ENCODE data around the gene CISH.

The CISH gene

DNA sequence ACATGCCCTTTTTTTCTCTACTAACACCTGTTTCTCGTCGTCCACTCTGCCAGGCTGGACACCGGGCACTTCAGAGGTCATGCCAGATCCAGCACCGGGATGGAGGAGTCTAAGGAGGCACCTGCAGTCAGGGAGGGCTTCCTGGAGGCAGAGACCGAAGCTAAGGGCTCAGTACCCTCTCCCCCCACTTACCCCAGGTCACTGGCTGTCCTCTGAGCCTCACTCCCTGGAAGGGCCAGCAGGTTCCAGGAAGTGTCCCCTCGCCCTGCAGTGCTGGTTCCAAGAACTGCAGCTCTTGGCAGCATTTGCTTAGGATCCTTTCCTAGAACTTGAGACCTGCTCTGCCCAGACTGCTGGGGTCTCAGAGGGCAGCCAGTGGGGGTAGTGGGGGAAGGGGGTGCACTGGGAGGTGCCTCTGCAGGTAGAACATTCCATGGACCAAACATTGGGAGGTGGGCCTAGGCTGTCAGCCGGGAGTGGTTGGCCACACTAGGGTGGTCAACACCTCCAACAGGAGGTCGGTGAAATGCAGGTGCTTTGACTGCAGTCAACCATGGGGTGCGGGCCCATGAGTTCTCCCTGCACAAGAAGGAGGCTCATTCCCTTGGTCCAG, 11.3 kb downstream of the CISH start:
- H3K4me3 ChIP-seq (ENCODE audit: low read depth, low read length), result no peak overlapping the region

DNA sequence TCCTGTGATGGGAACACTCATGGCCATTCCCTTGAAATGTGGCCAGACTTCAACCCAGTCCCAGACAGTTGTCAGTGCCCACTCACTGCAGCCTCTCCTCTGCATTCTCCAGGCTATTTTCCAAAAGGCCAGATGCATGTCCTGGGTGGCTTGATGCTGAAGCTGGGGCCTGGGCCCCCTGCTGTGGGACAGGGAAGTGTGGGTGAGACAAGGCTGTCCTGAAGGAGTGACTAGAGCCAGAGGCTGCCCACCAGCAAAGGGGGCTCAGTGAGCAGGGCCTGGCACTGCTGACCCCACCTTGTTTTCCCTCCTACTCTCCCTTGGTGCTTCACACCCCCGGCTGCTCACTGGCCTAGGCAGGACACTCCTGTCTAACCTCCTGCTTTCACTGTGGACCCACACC, 11.9 kb downstream of the CISH start:
- H3K4me3 ChIP-seq (ENCODE audit: low read depth, low read length), result no peak overlapping the region

DNA sequence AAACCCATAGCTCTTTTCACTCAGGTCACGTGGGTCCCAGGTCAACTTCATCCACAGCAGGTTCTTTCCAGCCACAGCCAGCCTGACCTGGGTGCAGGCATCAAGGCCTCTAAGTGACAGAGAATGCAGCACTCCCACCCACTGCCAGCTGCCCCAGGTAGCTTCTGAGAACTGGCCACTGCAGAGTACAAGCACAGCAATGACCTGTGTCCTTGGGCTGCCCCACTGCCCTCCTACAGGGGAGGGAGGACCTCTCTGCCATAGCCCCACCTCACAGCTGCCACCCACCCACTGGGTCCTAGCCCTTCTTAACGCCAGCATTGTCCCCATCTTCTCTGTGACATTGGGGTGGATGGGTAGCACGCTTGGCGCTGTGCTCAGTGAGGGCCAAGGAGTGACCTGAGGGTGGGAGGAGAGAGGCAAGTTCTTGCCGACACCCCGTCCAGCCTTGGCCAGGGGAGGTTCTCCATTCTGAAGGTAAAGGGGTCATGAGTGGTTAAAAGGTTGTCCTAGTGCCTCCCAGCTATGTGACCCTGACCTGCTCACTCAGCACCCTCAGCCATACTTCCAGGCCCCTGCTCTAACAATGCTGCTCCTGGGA, 12.4 kb downstream of the CISH start:
- H3K4me3 ChIP-seq (ENCODE audit: low read depth, low read length), result no peak overlapping the region

DNA sequence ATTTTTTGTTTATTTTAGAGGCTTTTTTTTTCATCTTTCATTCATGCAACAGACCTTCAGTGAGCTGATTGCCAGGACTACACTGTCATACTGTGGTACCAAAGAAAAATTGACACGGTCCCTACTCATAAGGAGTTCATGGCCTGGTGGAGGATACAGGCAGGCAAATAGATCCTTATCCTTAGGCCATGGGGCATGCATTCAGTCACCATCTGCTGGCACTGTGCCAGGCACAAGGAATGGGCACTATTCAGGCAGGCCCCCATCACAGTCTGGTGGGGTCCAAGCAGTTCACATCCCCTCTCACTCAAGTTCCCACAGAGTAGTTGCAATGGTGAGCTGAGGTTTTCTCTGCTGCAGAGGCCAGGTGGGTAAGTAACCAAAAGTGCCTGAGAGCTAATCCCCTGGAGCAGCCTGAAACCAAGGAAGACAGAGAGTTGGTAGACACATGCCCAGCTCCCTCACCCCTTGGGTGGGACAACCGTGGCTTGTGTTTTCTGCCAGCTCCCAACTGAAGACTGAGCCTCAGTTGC, 17.3 kb downstream of the CISH start:
- no peak overlapping the region for H3K4me3 ChIP-seq (ENCODE audit: low read depth, low read length)

DNA sequence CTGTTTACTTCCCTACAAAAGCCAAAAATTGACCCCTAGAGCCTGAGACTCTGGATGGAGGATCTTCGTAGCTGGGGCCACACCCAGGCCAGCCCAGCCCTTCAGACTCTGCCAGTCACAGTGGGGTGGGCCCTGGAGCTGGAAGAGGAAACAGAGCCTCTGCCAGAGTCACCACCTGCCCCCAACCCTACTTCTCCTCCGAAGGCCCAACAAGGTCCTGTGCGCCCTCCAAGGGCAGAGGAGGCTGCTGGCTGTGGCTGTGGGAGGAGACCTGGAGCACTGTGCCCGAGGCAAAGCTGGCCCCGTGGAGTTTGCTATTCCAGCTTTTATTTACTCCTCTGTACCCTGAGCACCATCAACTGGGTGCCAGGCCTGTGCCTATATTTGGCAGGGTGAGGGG, 19.0 kb downstream of the CISH start:
- no peak overlapping the region for H3K4me3 ChIP-seq (ENCODE audit: low read depth, low read length)

DNA sequence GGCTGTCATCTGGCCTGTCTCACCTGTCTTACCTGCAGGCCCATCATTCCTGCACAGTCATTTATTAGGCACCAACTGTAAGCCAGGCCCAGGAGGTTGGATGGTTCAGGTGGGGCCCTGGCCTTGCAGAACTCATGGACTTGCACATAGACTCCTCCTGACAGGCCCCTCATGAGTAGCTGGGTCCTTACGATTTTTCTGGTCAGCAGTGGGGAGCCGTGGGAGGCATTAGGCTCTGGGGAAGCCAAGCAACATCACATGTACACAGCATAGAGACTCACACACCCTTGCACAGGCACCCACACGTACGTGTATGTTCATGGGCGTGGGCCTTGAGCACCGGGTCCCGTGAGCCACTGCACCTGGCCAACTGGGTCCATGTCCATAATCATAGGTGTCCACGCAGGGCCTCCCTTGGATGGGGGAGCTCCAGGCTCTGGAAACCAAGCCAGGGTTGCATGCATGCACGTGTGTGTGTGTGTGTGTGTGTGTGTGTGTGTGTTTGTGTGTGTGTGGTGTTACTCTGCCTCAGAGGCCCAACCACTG, 20.3 kb downstream of the CISH start:
- H3K4me3 ChIP-seq (ENCODE audit: low read depth, low read length), result no peak overlapping the region

DNA sequence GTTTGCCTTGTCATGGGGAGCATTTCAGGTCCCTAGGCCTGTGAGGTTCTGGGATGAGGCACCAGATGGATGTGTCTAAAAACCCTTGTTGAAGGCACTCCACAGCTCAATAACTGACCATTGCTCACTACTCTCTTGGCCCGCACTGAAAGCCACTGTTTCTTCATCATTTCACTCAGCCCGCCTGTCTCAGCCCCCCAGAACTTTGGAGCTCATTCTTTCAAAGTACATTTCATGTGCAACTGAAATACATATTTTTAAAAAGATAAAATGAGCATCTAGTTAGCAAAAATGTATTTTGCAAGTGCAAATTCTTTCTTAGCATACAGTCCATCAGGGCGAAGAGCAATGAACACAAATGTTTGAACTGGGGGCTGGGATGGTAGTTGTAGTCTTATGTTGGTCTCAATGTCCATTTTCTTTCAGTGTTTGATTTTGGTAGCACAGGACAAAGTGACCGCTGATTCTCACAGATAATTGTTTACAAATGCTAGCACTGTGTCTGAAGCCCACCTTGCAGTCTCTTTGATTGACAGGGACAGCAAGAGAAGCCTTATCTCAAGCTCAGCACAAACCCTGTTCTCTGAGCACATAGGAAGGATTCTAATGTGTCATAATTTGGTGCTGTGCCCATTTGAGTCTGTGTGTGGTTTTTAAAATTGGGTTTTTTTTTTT, 22.7 kb downstream of the CISH start:
- no peak overlapping the region for H3K4me3 ChIP-seq (ENCODE audit: low read depth, low read length)

DNA sequence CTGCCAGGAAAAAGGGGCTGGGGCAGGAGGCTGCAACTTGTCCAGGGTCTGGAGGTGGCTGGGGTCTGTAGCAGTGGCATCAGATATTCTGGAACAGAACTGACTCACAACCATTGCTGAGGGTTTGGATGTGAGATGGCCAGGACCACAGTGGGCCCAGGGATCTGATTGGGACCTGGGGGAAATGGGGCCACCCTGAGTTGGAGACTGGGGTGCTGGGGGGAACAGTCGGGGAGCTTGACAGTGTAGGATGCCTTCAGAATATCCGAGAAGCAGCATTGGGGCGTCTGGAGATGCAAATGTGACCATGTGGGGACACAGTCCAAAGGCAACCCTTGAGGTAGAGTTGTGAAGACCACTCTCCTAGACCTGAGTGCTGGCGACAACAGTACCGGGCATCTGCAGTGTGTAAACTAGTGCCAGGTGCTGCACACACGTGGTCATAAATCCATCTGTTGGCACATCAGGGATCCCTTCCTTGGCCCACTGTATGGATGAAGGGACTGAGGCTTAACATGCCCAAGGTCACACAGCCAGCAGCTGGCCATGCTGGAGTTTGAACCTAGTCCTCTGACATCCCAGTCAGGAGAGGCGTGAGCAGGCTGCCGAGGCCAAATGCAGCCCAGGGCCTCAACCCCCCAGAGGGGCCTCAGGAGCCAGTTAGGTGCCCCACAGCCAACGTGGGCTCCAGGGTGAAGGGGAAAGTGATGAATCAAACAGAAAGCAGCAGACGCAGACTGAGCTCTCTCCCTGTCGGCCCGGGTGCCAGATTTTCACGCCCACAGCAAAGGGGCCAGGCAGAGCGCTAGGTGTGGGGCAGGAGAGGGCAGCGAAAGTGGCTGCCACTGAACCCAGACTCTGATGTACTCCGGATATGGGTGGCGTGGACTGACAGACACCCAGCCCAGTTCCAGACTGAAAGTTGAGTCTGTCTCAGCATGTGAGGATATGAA, 23.5 kb downstream of the CISH start:
- H3K4me3 ChIP-seq (ENCODE audit: low read depth, low read length), result no peak overlapping the region

DNA sequence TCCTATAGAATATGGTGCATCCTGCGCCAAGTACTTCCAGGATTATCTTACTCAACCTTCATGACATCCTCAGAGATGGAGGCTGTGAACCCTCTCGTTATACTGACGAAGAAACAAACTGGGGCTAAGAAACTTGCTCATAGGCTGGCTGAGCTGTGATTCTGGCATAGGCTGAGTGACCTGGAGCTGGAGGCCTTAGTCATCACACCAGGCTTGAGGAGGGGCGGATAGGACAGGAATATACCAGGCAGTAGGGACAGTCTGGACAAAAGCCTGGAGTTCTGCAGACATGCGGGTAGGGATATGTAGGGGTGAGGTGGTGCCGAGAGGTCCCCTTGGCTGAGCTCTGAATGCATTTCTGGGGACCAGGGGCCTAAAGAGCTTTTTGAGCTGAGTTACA, 24.2 kb downstream of the CISH start:
- H3K4me3 ChIP-seq (ENCODE audit: low read depth, low read length), result no peak overlapping the region

DNA sequence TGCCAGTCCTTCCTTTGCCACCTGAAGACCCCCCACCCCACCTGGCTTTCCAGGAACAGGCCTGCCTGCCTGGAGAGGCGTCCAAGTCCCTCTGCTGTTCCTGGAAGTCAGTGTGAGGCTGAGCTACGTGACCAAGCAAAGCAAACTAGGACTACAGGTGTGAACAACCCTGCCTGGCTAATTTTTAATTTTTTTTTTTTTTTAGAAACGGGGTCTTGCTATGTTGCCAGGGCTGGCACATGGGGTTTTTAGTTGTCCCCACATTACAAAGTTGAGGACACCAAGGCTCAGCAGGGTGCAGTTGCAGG, 24.9 kb downstream of the CISH start:
- no peak overlapping the region for H3K4me3 ChIP-seq (ENCODE audit: low read depth, low read length)

DNA sequence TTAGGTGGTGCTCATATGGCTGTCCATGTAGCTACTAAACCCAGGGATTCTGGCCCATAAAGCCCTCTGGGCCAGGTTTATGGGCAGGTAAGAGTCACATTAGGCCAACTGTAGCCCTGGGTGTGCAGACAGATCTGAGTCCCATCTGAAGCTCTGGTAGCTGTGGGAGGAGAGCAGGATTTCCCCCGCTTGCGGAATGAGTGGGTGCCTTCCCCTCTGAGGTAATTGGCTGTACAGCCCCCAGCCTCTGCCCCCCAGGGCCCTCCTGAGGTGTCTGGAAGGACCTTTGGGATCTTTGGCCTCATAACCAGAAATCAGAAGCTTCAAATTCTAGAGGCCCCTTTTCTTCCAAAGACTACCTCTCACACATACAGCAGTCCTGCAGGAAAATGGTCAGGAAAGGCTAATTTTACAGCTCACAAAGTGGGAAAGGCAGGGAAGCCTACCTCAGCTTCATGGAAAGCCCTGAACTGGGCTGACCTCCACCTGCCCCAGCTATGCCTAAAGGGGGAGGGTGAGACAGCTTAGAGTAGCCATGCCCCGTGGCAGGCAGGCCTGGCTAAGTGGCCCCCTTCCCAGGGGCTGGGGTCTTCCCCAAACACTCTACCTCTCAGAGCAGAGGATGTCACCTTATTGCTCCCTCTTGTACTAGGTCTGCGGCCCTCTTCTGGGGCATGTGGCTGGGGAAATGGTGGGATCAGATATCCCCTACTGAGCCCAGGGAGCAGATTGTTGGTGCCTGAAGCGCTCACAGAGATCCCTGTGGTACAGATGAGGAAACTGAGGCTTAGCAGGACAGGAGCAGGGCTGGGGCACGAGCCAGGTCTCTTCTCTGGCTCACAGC, 25.4 kb downstream of the CISH start:
- no peak overlapping the region for H3K4me3 ChIP-seq (ENCODE audit: low read depth, low read length)

DNA sequence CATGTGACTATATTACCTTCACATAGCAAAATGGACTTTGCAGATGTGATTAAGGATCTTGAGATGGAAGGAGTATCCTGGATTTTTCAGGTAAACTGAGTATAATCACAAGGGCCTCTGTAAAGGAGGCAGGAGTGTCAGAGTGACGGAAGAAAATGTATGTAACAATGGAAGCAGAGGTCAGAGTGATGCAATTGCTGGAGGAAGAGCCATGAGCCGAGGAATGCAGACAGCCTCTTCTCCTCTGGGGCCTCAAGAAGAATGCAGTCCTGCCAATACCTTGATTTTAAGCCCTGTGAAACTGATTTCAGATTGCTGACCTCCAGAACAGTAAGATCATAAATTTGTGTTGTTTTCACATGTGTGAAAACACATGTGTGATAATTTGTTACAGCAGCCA, 27.2 kb downstream of the CISH start:
- no peak overlapping the region for H3K4me3 ChIP-seq (ENCODE audit: low read depth, low read length)

DNA sequence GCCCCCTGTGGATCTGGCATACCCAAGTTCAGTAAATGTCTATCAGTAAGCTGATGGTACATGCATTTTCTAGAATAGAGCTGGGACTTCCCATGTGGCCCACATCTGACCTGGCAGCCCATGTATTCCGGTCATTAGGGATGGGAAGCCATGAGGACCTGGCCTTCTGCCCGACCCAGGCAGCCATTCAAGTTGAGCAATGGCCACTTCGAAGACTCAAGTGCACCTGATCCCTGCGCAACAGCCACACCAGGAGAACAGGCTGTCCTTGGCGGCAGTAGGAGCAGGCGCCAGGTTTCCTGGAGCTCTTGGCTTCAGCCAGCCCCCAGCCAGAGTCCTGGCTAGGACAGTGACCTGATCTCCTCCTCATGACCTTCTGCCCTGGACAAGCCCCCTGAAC, 27.7 kb downstream of the CISH start:
- H3K4me3 ChIP-seq (ENCODE audit: low read depth, low read length), result no peak overlapping the region

DNA sequence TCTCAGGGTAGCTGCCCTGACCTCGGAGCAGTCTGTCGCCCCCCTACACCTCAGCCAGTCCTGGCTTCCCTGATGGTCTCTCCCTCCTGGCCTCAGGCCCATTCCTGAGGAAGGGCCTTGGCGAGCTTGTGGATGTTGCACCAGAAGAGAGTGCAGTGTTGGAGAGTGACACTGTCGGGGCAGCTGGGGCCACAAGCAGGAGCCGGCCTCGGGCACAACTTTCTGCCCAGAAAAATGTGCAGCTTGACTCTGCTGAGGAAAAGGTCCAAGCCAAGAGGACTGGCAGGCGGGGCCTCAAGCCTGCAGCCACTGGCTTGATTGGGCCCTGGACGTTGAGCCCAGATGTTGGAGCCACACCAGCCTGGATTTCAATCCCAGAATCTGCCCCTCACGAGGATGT, 29.5 kb downstream of the CISH start:
- no peak overlapping the region for H3K4me3 ChIP-seq (ENCODE audit: low read depth, low read length)

DNA sequence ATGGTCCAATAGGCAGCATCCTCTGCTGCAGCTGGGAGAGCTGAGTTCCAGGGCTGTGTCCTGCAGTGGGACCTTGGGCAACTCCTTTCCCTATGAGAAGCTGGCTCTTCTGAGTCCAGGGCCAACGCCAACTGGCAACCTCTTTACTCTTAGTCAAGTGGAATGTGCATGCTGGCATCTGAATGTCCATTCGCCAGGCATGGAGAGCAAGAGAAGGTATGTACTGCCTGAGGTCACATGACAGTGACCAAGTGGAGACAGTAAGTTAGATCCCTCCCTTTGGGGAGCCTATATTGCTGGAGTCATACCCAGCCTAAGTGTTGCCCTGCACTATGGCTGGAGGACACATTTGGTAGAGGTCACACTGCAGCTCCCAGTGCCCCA, 30.1 kb downstream of the CISH start:
- no peak overlapping the region for H3K4me3 ChIP-seq (ENCODE audit: low read depth, low read length)

DNA sequence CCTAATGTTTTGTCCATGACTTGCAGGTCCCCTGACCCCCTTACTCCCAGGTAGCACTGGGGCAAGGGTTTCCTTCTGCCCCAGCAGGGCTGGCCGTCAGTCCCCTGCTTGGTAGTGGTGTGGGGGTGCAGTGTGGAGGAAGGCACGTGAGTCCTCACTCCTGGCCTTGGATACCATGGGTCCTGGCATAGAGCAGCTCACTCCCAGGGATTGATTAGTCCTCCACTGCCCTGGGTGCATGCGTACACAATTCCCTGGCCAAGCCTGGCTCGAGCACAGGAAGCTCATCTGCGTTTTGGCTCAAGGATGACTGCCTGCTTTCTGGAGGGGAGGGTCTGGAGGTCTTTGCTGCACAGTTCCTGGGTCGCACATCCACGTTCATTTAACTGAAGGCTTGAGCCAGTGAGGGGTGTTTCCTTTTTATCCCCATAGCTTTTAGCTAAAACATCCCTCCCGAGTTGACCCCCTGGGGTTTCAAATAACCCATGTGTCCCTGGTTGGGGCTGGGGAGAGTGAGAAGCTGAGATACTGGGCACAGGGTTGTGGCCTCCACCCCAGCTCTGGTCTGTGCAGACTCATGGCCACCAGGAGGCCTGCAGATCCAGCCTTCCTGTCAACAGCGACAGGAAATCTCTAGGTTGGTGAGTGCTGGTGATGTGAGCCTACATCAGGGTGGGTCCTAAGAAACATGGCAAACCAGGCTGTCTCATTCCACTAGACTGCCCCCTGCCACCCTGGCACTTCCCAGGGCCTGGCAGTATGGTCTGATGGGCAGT, 30.7 kb downstream of the CISH start:
- no peak overlapping the region for H3K4me3 ChIP-seq (ENCODE audit: low read depth, low read length)

DNA sequence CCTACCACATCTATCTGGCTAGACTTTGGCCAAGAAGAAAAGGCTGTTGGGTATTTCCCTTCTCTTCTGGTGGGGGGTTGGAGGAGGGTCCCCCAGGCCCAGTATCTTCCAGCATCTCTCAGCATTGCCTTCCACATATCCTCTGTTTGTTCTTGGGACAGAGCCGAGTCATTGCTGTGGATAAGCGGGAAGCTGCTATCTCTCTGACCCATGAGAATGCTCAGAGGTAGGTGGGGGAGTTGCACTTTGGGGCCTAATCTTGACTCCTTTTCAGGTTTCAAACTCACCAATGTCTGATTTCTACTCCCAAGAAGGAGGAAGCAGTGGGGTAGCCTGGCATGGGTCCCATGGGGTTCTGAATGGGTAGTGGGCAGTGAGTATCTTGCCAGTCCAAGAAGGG, 34.2 kb downstream of the CISH start:
- no peak overlapping the region for H3K4me3 ChIP-seq (ENCODE audit: low read depth, low read length)

DNA sequence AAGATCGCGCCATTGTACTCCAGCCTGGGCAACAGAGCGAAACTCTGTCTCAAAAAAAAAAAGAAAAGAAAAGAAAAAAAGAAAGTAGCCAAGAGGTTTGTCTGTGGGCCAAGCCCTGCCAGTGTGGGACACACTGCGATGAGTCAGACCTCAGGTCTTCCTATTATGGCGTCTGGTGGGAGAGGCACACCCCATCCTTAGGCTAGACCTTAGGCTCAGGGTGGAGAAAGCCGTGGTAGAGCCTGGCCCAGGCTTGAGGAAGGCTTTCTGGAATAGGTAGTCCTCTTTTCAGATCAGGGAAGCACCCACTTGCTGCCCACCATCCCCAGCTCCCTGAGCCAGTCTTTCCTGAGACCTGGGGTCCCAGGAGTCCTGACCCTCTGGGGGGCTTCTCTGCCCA, 36.2 kb downstream of the CISH start:
- H3K4me3 ChIP-seq (ENCODE audit: low read depth, low read length), result no peak overlapping the region

DNA sequence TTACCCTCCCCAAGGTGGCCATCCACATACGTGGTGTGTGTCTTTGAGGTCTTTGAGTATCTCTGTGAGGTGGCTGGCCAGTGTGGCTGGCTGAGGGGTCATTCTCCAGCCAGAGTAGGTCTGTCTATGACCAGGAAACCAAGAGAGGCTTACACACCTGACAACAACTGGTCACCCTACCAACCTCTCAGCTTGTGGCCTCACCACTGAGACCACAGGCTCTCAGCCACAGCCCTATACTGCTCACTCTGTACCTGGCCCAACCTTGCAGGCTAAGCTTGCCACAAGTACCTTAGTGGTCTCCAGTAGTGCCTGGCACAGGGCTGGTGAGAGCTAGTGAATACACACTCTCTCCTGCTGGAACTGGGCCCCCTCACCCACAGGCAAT, 37.1 kb downstream of the CISH start:
- no peak overlapping the region for H3K4me3 ChIP-seq (ENCODE audit: low read depth, low read length)

All from iPS-11a (cell line).